Adipose tissue (tissue), 3 donors: ENCODE results near the gene COL11A2. TPM values are rescaled to one million over a fixed set of nuclear protein-coding genes. Genes with fewer than 3 reads are reported as not detected.

Experiments
- H3K27ac ChIP-seq: one replicate; pipeline ENCODE4 v1.5.1; 2013; ENCODE audit warnings: low read depth, low read length
- WGBS, 3 donors: extraction: QIAGEN DNeasy Blood & Tissue Kit; methylation state at CpG; one replicate each; pipeline ENCODE4 v1.1.7; 2013; 5-methylcytosine and 5-hydroxymethylcytosine counted together
- polyA plus RNA-seq, 3 donors: library from polyadenylated mRNA; stranded (reverse); fragments of 200-250 nt; gene quantifications; one replicate each; pipeline ENCODE4 v1.2.3, GENCODE V29; 2013
- donor health status: healthy with polysubstance abuse.
- donor health status: Bipolar disorder and iron deficiency.
- donor health status: healthy.

The COL11A2 gene
- polyA plus RNA-seq, 3 donors: 0.28 to 2.6 (median 0.88) TPM

DNA sequence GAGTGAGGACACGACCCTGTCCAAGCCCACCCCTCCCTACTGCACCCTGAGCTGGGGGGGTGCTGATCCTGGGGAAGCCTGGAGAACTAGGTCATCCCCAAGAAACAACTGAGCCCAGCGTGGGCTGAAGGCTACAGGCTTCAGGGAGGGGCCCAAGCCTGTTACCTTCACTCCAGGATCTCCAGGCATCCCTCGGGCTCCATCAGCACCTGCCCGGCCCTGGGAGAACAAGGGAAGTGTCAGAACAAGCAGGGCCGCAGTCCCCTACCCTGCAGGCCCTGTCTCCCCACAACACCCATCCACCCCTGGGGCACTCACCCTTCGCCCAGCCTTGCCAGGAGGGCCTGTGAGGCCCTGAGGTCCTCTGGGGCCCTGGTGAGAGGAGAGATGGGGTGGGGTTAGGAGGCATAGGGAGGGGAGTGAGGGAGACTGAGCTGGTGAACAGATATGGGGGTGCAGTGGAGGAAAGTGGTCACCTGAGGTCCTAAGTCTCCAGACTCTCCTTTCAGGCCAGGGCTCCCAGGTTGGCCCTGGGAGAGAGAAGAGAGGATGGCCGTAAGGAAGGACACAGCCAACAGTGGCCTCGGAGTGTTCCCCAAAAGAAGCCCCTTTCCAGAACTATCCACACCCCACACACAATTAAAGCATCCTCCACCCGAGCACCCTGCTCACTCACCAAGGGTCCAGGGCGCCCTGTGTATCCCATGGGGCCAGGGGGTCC is 13.4 kb downstream of the COL11A2 start:
- H3K27ac ChIP-seq: no peak overlapping the region
- 82 to 89% (median 88%) methylated on average over 8 to 10 of the region's 10 CpGs for WGBS, 3 donors

DNA sequence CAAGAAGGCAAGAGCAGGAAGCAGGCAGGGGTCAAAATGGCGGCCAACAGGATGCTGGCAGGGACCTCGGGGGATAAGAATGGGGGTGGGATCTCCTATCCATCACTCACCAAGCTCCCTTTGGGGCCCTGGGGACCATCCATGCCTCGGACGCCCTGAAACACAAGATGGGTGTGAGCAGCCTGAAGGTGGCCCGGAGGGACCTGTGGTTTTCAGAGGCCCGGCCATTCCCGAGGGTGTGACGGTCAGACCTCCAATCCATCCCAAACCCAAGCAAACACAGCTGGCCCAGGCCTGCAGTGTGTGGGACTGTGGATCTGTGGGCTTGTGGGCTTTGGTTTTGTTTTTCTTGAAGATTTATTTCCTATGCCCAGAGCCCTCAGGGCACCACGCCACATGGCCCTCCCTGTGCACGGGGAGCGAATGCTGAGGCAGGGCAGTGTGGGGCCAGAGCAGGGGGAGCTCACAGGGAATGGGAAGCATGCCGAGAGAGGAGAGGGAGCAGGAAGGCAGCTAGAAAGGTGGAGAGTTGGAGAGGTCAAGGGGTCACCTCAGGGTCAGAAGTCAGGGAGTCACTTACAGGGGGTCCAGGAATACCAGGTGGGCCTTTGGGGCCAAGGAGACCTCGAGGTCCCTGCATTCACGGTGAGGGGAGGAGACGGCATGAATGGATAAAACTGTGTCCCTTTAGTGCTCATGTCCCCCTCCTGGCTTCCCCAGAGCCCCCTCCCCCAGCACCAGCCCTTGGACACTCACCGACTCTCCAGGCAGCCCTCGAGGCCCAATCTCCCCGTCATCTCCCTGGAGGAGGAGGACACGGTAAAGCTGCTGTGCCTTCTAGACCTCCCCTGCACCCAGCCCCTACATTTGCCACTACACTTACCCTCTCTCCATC is 14.5 kb downstream of the COL11A2 start:
- WGBS, 3 donors: 84 to 85% (median 84%) methylated on average over 18 to 19 of the region's 19 CpGs
- H3K27ac ChIP-seq: no peak overlapping the region

DNA sequence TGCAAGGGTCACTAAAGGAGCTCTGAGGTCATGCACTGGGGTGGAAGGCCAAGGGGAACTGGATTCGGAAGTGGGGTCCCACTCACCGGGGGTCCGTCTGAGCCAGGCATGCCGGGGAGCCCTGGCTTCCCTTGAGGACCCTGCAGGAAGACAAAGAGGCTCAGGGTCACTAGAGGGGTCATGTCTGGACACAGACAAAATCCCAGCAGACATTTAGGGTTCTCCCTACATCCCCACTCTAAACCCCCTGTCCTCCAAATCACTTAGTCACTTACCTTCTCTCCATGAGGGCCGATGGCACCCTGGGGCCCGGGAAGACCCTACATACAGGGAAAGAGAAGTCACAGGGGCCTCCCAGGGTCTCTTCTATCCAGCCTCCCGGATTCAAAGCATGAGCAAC is 15.4 kb downstream of the COL11A2 start:
- H3K27ac ChIP-seq: no peak overlapping the region
- 84 to 93% (median 90%) methylated on average over 7 of the region's 7 CpGs for whole genome bisulfite sequencing, 3 donors

DNA sequence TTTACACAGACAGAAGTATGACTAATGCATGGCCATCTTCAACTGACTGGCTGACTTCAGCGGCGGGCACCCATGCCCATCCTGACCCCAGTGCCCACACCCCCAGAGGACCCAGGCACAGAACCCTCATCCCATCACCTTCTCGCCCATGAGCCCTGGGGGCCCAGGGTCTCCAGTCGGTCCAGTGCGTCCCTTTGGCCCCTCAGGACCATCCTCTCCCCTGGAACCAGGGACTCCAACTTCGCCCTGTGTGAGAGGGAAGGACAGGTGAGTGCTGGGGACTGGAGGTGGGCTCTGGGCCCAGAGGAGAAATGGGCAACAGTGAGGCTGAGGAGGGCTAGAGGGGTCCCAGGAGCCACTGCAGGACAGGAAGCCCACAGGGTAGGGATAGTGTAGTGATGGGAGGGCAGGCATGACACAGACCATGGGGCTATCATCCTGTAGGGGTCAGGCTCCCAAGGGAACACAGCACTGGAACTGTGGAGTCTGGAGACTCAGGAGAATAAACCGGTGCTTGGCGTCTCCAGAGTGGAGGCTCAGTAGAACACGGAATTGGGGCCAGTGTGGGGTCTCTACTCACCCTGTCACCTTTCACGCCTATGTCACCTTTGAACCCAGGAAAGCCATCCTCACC is 16.7 kb downstream of the COL11A2 start:
- no peak overlapping the region for H3K27ac ChIP-seq
- WGBS, 3 donors: 68 to 86% (median 85%) methylated on average over 10 of the region's 10 CpGs

DNA sequence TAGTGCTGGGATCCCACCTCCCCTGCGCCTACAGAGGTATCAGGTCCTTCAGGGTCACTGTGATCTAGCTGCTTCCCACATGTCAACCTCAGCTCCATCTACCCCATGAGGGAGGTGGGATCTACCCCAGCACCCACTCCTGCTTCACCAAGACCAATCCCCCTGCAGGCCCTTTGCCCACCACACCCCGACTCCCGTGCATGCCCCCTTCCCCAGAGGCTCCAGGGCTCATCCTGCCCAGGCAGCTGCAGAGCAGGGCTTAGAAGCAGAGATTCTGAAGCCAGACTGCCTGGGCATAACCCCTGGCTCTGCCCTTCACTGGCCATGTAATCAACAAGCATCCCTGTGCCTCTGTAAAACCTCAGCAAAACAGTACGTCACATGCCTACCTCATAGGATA is 17.5 kb downstream of the COL11A2 start:
- no peak overlapping the region for H3K27ac ChIP-seq
- WGBS, 3 donors: 88 to 98% (median 94%) methylated on average over 4 of the region's 4 CpGs

DNA sequence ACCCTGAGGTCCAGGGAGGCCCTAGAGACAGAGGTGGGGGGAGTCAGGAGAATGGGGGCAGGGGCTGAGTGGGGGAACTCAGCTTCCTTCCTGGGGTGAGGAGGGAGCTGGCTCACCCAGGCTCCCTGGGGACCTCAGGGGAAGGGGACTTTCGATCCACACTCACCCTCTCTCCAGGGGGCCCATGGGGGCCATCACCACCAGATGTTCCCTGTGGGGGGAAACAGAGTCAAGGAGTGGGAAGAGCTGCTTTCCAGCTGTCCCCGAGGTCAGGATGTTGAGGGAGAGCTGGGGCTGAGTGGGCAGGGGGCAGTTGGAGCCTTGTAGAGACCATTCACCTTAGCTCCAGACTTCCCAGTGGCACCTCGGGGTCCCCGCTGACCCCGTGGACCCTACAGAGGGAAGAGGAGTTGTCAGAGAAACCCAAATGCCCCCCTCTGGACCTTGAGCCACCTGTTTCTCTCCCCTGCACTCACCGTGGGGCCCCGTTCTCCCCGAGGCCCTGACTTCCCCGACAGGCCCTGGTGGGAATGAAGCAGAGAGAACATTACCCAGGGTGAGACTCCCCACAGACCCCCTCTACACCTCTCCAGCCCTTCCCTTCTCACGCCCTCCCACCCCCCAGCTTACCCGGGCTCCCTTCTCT is 18.6 kb downstream of the COL11A2 start:
- 48 to 64% (median 57%) methylated on average over 8 to 11 of the region's 11 CpGs for WGBS, 3 donors

DNA sequence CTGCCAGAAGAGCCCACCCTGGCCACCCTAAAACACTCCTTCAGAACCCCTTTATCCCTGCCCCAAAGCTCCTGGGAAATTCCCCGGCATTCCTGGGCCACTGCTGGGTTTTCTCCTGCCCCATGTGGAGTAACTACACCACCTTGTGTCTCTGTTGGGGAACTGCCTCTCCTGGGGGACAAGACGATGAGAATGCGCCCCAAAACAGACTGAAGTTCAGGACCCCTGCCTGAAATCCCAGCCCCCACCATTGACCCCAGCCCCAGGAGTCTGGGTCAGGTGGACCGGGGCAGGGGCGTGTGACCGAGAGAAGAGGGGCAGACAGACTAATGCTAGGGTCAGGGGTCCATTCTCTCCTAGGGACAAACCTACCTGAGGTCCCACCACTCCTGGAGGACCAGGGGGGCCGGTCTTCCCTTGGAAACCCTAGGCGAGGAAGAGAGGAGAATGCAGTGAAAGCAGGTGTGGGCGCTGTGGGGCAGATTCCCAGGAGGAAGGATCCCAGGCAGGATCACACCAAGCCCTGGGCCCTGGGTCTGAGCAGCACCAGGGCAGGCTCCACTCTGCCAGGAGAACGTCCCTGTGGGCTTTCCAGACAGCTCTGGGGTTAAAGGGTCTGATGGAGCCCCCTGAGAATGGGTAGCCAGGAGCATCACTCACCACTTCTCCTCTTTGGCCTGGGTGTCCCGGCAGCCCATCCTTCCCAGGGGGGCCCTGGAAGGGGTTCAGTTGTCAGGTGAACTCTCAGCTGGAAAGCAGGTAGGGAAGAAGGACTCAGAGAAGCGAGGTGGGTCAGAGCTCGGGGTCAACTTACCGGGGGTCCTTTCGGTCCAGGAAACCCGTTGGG is 19.4 kb downstream of the COL11A2 start:
- no peak overlapping the region for H3K27ac ChIP-seq
- 52 to 71% (median 64%) methylated on average over 16 of the region's 16 CpGs for WGBS, 3 donors

More for the DNA sequence above, 18.6 kb downstream of the COL11A2 start:
- no peak overlapping the region for H3K27ac ChIP-seq

DNA sequence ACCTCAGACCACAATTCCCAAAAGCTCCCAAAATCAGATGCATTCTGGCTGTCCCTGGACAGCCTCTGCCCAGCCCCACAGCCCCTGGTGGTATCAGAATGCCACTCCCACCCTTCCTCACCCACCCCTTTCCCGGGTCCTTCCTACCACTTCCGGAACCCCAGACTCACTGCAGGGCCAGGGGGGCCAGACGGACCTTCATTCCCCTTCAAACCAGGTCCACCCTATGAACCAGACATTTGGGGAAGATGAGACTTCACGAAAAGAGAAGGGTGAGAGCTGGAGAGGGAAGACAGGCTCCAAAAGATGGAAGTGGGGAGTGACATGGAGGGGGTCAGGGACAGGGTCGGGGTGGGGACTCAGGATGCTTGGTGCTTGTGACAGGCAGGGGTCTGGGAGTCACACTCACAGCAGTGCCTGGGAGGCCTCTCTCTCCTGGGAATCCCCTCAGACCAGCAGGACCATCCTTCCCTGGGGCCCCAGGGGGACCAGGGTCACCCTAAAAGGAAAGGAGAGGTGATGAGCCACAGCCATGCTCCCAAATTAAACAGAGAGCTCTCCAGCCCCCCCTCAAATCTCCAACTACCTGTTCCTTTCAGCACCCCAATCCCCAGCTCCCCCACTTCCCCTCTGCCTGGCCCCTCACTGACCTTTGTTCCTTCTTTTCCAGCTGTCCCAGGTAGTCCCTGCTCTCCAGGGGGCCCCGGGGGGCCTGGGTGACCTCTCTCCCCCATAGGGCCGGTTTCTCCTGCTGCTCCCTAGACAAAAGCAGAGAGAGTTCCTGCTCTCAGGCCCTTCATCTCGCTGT is 20.2 kb downstream of the COL11A2 start:
- no peak overlapping the region for H3K27ac ChIP-seq
- WGBS, 3 donors: 54 to 68% (median 65%) methylated on average over 8 of the region's 8 CpGs

DNA sequence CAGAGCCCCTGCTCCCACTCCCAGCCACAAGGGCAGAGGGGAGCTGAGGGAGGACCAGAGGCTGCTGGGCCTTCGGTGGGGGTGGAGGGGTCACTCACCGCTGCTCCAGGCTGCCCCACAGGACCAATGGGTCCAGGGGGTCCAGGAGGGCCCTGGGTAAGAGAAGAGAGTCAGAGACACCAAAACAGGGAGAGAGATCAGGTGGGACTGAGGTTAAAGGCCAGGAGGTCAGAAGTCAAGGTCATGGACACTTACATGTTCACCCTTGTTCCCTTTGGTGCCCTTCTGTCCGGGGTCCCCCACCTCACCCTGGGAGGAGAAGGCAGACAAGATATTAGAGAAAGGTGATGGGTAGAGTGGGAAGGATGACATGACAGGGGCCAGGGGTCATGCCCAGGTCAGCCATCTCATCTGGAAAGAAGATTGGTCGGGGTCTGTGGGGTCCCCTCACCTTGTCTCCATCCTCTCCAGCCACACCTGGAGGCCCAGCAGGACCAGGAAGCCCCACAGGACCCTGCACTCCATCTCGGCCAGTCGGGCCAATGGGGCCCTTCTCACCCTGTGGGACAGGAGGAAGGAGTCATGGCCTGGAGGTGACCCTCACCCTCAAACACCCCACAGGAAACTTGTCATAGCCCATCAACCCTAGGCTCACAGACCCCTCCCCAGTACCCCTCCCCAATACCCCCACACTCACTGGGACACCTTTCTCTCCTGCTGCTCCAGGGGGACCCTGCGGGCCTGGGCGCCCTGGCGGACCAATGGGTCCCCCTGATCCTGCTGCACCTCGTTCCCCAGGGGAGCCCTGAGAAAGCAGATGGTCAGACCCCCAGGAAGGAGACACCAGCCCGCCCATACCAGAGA is 21.0 kb downstream of the COL11A2 start:
- 84 to 87% (median 85%) methylated on average over 11 of the region's 11 CpGs for WGBS, 3 donors
- no peak overlapping the region for H3K27ac ChIP-seq

DNA sequence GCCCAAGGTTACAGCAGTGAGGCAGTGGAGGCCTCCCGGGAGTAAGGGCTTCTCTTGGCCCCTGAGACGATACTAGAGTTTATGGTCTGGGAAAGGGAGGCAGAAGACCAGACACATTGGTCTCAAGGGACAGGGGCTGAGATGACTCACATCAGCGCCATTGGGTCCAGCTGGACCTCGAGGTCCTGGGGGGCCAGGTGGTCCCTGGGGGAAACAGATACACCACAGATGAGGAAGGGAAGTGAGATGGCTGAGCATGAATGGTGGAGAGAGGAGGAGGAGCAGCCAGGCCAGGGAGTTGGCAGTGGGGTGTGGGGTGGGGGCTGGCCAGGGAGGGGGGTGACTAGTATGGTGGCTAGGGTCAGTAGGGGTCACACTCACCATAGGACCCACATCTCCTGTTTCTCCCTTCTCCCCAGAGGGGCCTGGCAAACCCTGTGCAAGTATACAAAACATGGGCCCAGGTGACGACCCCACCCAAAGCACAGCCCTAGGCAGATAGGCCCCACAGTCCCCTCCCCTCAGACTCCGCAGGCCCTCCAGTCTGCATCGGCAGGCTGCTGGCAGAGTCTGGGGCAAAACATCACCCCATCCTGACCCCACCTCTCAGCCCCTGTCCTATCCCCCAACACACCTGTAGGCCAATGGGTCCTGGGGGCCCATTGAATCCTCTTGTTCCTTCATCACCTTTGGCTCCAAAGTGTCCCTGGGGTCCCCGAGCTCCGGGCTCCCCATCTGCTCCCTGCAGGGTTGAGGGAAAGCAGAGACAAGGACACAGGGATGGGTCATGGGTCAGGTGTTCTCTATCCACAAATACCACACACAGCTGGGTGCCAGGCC is 21.9 kb downstream of the COL11A2 start:
- no peak overlapping the region for H3K27ac ChIP-seq
- 82 to 90% (median 87%) methylated on average over 8 to 9 of the region's 9 CpGs for WGBS, 3 donors

DNA sequence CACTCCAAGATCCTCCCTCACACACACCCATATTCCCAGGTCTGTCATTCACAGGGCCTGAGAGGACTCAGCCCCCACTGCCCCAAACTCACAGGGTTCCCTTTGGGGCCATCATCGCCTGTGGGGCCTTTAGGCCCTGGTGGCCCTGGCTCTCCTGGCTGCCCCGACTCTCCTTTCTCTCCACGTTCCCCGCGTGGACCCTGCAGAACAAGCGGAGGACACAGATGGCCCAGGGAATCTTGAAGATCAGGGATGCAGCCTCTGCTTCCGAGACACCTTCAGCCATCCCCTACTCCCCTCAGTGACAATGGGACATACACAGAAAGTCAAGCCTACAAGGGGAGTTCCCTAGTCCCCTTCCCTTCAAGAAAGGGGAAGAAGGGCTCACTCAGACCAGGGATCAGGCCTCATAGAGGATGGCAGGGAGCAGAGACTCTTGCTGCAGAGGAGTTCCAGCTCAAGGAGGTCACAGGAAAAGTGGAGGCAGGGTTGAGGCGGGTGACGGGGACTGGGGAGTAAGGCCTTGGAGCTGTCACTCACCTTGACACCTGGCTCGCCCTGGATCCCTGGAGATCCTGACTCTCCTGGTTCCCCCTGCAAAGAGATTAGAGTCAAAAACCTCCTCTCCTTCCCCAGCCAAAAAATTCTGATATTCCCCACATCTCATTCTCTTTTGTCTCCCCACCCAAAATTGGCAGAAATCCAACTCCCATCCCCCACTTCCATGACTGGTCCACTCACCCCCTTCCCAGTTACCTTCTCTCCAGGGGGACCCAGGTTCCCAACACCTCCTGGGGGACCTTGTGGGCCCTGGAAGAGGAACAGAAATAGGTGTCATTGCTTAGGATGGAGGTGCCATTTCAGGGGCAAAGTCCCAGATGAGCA is 22.7 kb downstream of the COL11A2 start:
- WGBS, 3 donors: 86 to 95% (median 93%) methylated on average over 10 of the region's 10 CpGs
- no peak overlapping the region for H3K27ac ChIP-seq

DNA sequence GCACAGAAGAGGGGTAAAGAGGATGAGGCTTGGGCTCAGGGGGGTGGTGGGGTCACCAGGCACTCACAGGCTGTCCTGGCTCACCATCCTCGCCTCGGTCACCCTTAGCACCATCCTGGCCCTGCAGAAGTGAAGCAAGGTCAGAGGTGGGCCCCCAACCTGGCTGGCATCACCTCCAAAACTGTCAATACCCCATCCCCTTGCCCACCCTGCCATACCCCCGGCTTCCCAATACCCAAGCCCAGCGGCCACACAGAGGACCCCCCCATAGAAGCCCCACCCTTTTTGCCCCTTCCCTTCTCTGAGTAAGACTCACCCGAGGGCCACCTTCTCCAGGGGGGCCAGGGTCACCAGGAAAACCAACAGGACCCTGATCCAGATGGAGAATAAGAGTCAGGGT is 23.6 kb downstream of the COL11A2 start:
- H3K27ac ChIP-seq: no peak overlapping the region
- WGBS, 3 donors: 68 to 82% (median 76%) methylated on average over 5 of the region's 5 CpGs

DNA sequence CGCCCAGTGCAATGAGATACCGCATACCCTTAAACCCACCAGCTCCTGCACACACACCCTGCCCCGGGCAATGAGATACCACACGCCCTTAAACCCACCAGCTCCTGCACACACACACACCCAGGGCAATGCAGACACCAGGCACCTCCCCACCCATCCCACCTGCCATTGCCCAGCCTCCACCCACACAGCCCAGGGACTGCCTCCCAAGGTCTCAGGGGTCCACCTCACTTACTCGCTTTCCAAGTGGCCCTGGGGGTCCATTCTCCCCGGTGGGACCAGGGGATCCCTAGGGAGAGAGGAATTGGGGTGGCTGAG is 24.0 kb downstream of the COL11A2 start:
- WGBS, 3 donors: 70 to 85% (median 71%) methylated on average over 6 of the region's 6 CpGs
- H3K27ac ChIP-seq: no peak overlapping the region

DNA sequence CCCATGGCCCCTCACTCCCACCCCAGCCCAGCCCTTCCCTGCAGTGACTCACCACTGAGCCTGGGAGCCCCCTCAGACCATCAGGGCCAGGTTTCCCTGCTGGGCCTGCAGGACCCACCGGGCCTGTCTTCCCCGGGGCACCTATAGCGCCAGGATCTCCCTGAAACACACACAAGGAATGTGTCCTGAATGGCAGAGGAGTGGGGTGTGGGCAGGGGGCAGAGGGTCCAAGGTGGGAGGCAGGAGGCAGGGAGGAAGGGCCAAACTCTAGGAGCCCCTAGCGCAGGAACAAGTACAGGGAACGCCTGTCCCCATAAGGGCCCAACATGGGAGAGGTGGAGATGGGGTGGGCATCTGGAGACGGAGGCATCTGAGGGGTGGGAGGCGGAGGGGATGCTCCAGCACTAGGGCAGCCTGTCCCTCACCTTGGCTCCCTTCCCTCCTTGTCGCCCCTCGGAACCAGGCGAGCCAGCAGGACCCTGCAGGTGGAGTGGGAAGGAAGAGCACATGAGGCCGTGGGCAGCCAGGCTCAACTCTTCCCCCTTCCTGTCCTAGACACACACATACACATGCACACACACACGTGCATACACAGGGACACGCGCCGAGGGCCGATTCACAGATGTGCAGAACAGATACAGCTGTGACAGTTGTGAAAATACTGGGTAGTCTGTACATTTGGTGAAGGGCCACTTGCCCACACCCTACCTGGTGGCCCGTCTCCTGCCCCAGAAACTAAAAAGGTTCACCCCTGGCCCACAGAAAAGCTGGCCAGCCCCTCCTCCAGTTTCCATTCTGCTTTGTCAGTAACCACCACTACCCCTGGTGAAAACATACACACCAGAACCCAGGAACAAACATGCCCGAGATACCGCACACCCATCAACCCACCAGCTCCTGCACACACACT is 24.6 kb downstream of the COL11A2 start:
- WGBS, 3 donors: 84 to 89% (median 85%) methylated on average over 12 to 19 of the region's 19 CpGs

More for the DNA sequence above, 24.6 kb downstream of the COL11A2 start:
- H3K27ac ChIP-seq: no peak overlapping the region
